ENCODE measurements around the gene ST7L.

Gene ST7L

DNA sequence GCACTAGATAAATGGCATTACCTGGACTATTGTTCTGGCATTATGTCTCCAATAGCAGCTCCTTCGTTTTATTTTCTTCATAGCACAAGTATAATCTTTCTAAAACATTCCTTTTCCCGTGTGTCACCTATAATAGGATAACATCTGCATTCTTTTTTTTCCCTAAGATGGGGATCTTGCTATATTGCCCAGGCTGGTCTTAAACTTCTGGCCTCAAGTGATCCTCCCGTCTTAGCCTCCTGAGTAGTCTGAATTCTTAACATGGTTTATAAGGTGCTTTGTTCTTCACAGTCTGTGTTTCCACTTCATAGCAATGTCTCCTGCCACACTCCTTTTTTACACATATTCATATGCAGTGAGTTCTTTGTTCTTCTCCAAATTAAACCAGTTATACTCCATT is 46.9 kb upstream of the ST7L start:
- TF ChIP-seq PATZ1 (CRISPR knock-in tag; IDR thresholded peaks at IDR 0.05; ENCODE audit: borderline replicate concordance), result no peak
- no peak for TF ChIP-seq ZNF70 (CRISPR knock-in tag; IDR thresholded peaks at IDR 0.05)
- TF ChIP-seq POU6F1 (CRISPR knock-in tag; IDR thresholded peaks at IDR 0.05; ENCODE audit: borderline replicate concordance, low read depth), result no peak
- no peak for TF ChIP-seq SNAI2 (CRISPR knock-in tag; IDR thresholded peaks at IDR 0.05)
- no peak for TF ChIP-seq TOX (CRISPR knock-in tag; IDR thresholded peaks at IDR 0.05; ENCODE audit: borderline replicate concordance)
- TF ChIP-seq, protein P1, sequence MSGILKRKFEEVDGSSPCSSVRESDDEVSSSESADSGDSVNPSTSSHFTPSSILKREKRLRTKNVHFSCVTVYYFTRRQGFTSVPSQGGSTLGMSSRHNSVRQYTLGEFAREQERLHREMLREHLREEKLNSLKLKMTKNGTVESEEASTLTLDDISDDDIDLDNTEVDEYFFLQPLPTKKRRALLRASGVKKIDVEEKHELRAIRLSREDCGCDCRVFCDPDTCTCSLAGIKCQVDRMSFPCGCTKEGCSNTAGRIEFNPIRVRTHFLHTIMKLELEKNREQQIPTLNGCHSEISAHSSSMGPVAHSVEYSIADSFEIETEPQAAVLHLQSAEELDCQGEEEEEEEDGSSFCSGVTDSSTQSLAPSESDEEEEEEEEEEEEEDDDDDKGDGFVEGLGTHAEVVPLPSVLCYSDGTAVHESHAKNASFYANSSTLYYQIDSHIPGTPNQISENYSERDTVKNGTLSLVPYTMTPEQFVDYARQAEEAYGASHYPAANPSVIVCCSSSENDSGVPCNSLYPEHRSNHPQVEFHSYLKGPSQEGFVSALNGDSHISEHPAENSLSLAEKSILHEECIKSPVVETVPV (CRISPR knock-in tag; IDR thresholded peaks at IDR 0.05), result no peak
- ATAC-seq, result no peak

GRCh38 chr1:112651205-112651604 is 32.3 kb upstream of the ST7L start:
- TF ChIP-seq, protein P2, sequence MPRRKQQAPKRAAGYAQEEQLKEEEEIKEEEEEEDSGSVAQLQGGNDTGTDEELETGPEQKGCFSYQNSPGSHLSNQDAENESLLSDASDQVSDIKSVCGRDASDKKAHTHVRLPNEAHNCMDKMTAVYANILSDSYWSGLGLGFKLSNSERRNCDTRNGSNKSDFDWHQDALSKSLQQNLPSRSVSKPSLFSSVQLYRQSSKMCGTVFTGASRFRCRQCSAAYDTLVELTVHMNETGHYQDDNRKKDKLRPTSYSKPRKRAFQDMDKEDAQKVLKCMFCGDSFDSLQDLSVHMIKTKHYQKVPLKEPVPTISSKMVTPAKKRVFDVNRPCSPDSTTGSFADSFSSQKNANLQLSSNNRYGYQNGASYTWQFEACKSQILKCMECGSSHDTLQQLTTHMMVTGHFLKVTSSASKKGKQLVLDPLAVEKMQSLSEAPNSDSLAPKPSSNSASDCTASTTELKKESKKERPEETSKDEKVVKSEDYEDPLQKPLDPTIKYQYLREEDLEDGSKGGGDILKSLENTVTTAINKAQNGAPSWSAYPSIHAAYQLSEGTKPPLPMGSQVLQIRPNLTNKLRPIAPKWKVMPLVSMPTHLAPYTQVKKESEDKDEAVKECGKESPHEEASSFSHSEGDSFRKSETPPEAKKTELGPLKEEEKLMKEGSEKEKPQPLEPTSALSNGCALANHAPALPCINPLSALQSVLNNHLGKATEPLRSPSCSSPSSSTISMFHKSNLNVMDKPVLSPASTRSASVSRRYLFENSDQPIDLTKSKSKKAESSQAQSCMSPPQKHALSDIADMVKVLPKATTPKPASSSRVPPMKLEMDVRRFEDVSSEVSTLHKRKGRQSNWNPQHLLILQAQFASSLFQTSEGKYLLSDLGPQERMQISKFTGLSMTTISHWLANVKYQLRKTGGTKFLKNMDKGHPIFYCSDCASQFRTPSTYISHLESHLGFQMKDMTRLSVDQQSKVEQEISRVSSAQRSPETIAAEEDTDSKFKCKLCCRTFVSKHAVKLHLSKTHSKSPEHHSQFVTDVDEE (CRISPR knock-in tag; IDR thresholded peaks at IDR 0.05), result no peak
- no peak for TF ChIP-seq ZNF8 (CRISPR knock-in tag; IDR thresholded peaks at IDR 0.05)
- no peak for TF ChIP-seq OSR1 (CRISPR knock-in tag; IDR thresholded peaks at IDR 0.05)
- TF ChIP-seq POU6F1 (CRISPR knock-in tag; IDR thresholded peaks at IDR 0.05; ENCODE audit: borderline replicate concordance, low read depth), result no peak
- TF ChIP-seq GLIS3 (CRISPR knock-in tag; IDR thresholded peaks at IDR 0.05), result no peak
- ATAC-seq, result no peak

GRCh38 chr1:112646225-112646624 is 27.3 kb upstream of the ST7L start:
- no peak for TF ChIP-seq ISL1 (CRISPR knock-in tag; IDR thresholded peaks at IDR 0.05)
- TF ChIP-seq, protein P1 (CRISPR knock-in tag; IDR thresholded peaks at IDR 0.05), result no peak
- TF ChIP-seq ESRRG (CRISPR knock-in tag; IDR thresholded peaks at IDR 0.05), result no peak
- TF ChIP-seq CREB5 (CRISPR knock-in tag; IDR thresholded peaks at IDR 0.05; ENCODE audit: low read depth), result no peak
- TF ChIP-seq SNAI2 (CRISPR knock-in tag; IDR thresholded peaks at IDR 0.05), result no peak
- no peak for TF ChIP-seq ZC3H10 (CRISPR knock-in tag; IDR thresholded peaks at IDR 0.05)
- TF ChIP-seq OSR1 (CRISPR knock-in tag; IDR thresholded peaks at IDR 0.05), result no peak
- TF ChIP-seq BACH2 (CRISPR knock-in tag; IDR thresholded peaks at IDR 0.05; ENCODE audit: borderline replicate concordance), result no peak
- TF ChIP-seq POU6F1 (CRISPR knock-in tag; IDR thresholded peaks at IDR 0.05; ENCODE audit: borderline replicate concordance, low read depth), result no peak
- TF ChIP-seq PPARA (CRISPR knock-in tag; IDR thresholded peaks at IDR 0.05; ENCODE audit: borderline replicate concordance), result no peak
- no peak for TF ChIP-seq ZFP3 (CRISPR knock-in tag; IDR thresholded peaks at IDR 0.05)
- no peak for ATAC-seq

All from SK-N-SH treated with all-trans-retinoic acid at 6 μM for 48 hours (cell line).